GM12878 (cell line): ENCODE data around the gene IL20RB.

ENCODE experiments used
- DPF2 ChIP-seq: fragments of 450-650 bp; IDR thresholded peaks from 2 replicates; pipeline ENCODE4 v1.6.1; 2017; ENCODE audit warnings: mild to moderate bottlenecking
- HDGF ChIP-seq: fragments of 450-650 bp; IDR thresholded peaks from 2 replicates; pipeline ENCODE4 v1.6.1; 2016; ENCODE audit warnings: antibody characterized with exemption
- NFYA ChIP-seq: IDR thresholded peaks from 2 replicates; pipeline ENCODE4 v1.6.1; 2011; ENCODE audit warnings: low read depth, mild to moderate bottlenecking, low read length, improper control_type of control experiment, borderline replicate concordance
- NFYB ChIP-seq: IDR thresholded peaks from 2 replicates; pipeline ENCODE4 v1.6.1; 2011; ENCODE audit warnings: low read depth, mild to moderate bottlenecking, low read length, improper control_type of control experiment, moderate library complexity; ENCODE audit not compliant: insufficient read depth
- SMARCA5 ChIP-seq: fragments of 450-650 bp; IDR thresholded peaks from 2 replicates; pipeline ENCODE4 v1.6.1; 2017; ENCODE audit warnings: mild to moderate bottlenecking
- TF ChIP-seq, protein P1 (sequence below): fragments of 450-650 bp; IDR thresholded peaks from 2 replicates; pipeline ENCODE4 v1.6.1; 2017; ENCODE audit warnings: antibody characterized with exemption, mild to moderate bottlenecking, moderate library complexity
- TF ChIP-seq, protein P2 (sequence below), 3 experiments: IDR thresholded peaks in 2 of 3; conservative IDR thresholded peaks in 1 of 3; 2 replicates each; pipeline ENCODE4 v1.5.1; 2011; ENCODE audit warnings: low read depth in 3 of 3, low read length in 3 of 3, mild to moderate bottlenecking in 3 of 3, control low read depth in 2 of 3, moderate library complexity in 2 of 3, inconsistent platforms in 1 of 3, mixed read lengths in 1 of 3; ENCODE audit not compliant: control insufficient read depth in 2 of 3, insufficient read depth in 1 of 3; ENCODE audit errors: extremely low read depth in 1 of 3

DNA sequence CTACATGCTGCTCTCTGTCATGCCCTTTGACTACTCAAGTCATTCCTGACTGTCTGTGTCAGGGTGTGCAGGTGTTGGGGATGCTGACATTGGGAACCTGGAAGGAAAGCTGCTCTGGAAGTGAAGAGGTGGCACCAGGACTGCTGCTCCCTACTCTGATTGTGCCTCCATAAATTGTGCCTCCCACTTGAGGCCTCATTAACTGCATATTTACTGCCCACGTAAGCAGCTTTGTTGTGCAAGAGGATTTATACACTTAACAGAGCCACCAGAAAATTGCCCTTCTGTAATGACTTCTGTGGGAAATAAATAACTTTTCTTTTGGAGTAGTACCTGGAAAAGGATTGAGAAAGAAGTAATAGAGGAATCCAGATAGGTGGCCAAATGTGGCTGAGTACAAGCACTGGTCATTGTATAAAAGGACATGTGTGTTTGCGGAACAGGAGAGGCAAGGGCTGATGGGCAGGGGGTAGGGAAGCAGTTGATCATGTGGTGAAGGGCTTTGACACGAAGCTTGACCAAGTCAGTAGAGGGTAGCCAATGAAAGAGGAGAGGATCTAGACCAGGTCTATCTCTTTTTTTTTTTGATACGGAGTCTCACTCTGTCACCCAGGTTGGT lies 24.8 kb downstream of the IL20RB start:
- TF ChIP-seq NFYB (no peak), NFYA (no peak), DPF2 (no peak), HDGF (no peak), SMARCA5 (no peak)
- TF ChIP-seq, protein P1, sequence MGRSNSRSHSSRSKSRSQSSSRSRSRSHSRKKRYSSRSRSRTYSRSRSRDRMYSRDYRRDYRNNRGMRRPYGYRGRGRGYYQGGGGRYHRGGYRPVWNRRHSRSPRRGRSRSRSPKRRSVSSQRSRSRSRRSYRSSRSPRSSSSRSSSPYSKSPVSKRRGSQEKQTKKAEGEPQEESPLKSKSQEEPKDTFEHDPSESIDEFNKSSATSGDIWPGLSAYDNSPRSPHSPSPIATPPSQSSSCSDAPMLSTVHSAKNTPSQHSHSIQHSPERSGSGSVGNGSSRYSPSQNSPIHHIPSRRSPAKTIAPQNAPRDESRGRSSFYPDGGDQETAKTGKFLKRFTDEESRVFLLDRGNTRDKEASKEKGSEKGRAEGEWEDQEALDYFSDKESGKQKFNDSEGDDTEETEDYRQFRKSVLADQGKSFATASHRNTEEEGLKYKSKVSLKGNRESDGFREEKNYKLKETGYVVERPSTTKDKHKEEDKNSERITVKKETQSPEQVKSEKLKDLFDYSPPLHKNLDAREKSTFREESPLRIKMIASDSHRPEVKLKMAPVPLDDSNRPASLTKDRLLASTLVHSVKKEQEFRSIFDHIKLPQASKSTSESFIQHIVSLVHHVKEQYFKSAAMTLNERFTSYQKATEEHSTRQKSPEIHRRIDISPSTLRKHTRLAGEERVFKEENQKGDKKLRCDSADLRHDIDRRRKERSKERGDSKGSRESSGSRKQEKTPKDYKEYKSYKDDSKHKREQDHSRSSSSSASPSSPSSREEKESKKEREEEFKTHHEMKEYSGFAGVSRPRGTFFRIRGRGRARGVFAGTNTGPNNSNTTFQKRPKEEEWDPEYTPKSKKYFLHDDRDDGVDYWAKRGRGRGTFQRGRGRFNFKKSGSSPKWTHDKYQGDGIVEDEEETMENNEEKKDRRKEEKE: no peak
- TF ChIP-seq, protein P2, sequence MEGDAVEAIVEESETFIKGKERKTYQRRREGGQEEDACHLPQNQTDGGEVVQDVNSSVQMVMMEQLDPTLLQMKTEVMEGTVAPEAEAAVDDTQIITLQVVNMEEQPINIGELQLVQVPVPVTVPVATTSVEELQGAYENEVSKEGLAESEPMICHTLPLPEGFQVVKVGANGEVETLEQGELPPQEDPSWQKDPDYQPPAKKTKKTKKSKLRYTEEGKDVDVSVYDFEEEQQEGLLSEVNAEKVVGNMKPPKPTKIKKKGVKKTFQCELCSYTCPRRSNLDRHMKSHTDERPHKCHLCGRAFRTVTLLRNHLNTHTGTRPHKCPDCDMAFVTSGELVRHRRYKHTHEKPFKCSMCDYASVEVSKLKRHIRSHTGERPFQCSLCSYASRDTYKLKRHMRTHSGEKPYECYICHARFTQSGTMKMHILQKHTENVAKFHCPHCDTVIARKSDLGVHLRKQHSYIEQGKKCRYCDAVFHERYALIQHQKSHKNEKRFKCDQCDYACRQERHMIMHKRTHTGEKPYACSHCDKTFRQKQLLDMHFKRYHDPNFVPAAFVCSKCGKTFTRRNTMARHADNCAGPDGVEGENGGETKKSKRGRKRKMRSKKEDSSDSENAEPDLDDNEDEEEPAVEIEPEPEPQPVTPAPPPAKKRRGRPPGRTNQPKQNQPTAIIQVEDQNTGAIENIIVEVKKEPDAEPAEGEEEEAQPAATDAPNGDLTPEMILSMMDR (IDR thresholded peaks at IDR 0.05 in 2 of 3, conservative IDR thresholded peaks at IDR 0.05 in 1 of 3; ENCODE audit: control insufficient read depth in 2 of 3, extremely low read depth in 1 of 3, insufficient read depth in 1 of 3, low read depth in 3 of 3, low read length in 3 of 3): no peak
